Nephron (organoid): ENCODE measurements around the gene JAK2.

ENCODE experiments used
- H3K27ac Mint-ChIP-seq, 3 experiments: 2 replicates each; pipeline ENCODE4 v1.8.0; 2020; ENCODE audit warnings: mixed read lengths in 3 of 3, mild to moderate bottlenecking in 2 of 3, moderate library complexity in 1 of 3
- H3K27me3 Mint-ChIP-seq: 2 replicates; pipeline ENCODE4 v1.8.0; 2021; ENCODE audit warnings: low read depth, mild to moderate bottlenecking, moderate library complexity, mixed read lengths
- H3K36me3 Mint-ChIP-seq: 2 replicates; pipeline ENCODE4 v1.8.0; 2020; ENCODE audit warnings: low read depth, mixed read lengths
- H3K4me1 Mint-ChIP-seq: 2 replicates; pipeline ENCODE4 v1.8.0; 2020; ENCODE audit warnings: mixed read lengths
- H3K4me3 Mint-ChIP-seq, 3 experiments: 2 replicates each; pipeline ENCODE4 v1.8.0; 2020; ENCODE audit warnings: mild to moderate bottlenecking in 3 of 3, mixed read lengths in 3 of 3, moderate library complexity in 2 of 3
- H3K9me3 Mint-ChIP-seq: 2 replicates; pipeline ENCODE4 v1.8.0; 2020; ENCODE audit warnings: mixed read lengths
- CTCF ChIP-seq, 3 experiments: fragments of 200-600 bp; sonication (generic); IDR thresholded peaks; one replicate each; pipeline ENCODE4 v1.5.0; 2021; ENCODE audit warnings: antibody characterized with exemption in 3 of 3; ENCODE audit not compliant: unreplicated experiment in 3 of 3

JAK2 gene

DNA sequence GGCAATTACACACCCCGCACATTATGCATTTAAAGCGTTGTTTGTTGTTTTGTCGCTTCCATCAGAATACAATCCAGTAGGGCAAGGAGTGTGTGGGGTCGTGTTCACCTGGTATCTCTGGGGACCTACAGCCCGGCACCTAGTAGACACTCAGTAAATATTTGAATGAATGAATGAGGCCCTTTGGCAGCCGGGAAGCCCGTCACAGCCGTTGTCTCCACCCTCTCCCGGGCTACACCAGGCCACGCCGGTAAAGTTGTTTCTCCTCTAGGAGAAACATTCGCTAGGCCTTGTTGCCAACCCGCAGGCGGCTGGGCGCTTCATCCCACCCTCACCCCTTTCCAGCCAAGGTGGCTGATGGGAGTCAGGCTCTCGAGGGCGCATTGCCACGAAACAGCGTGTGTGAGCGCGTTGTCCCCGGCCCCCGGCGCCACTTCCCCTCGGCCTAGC is 876 bp upstream of the JAK2 start:
- H3K36me3 Mint-ChIP-seq, result no peaks in the 10 kb centered on the region
- H3K4me1 Mint-ChIP-seq, result peaks cover 38% of the 10 kb centered on the region
- TF ChIP-seq CTCF (IDR thresholded peaks at IDR 0.05; ENCODE audit: unreplicated experiment in 3 of 3), result no peak
- H3K27ac Mint-ChIP-seq, result peak overlapping the region; percentile 89 to 99 (median 99)
- no peaks in the 10 kb centered on the region for H3K9me3 Mint-ChIP-seq
- peak overlapping the region; percentile 84 to 96 (median 90) for H3K4me3 Mint-ChIP-seq
- H3K27me3 Mint-ChIP-seq, result no peaks in the 10 kb centered on the region

- Mint-ChIP-seq H3K4me1 (peaks cover 31% of the 10 kb centered on the region), H3K4me3 (peak overlapping the region; percentile 84 to 96 (median 90)), H3K27ac (peak overlapping the region; percentile 89 to 99 (median 93)), H3K36me3 (no peaks in the 10 kb centered on the region), H3K9me3 (no peaks in the 10 kb centered on the region), H3K27me3 (no peaks in the 10 kb centered on the region)
- no peak for TF ChIP-seq CTCF (IDR thresholded peaks at IDR 0.05; ENCODE audit: unreplicated experiment in 3 of 3)
These were observed 554 bp downstream of the JAK2 start for GRCh38 chr9:4985386-4986266.

DNA sequence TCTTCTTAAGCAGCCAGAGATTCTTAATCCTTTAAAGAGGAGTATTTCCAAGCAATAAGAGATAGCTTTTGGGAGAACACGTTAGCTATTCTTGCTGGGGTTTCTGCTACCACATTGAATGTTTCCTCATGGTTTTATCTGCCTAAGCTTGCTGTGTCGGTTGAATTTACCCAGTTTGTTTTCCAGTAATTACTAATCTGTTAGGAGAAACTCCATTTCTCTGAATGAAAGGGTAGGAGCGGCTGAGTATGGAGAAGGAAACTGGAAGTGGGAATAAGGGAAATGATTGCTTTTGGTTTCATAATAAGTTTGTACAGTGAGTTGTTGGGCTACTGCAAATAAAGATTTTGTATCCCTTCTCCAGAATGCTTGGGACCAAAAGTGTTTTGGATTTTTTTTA is 1.2 kb downstream of the JAK2 start:
- TF ChIP-seq CTCF (IDR thresholded peaks at IDR 0.05; ENCODE audit: unreplicated experiment in 3 of 3), result no peak
- Mint-ChIP-seq H3K4me3 (peak overlapping the region; percentile 84 to 90 (median 90)), H3K27me3 (no peaks in the 10 kb centered on the region), H3K36me3 (no peaks in the 10 kb centered on the region), H3K9me3 (no peaks in the 10 kb centered on the region), H3K4me1 (peaks cover 31% of the 10 kb centered on the region), H3K27ac (peak overlapping the region; percentile 89 to 93 (median 90))

DNA sequence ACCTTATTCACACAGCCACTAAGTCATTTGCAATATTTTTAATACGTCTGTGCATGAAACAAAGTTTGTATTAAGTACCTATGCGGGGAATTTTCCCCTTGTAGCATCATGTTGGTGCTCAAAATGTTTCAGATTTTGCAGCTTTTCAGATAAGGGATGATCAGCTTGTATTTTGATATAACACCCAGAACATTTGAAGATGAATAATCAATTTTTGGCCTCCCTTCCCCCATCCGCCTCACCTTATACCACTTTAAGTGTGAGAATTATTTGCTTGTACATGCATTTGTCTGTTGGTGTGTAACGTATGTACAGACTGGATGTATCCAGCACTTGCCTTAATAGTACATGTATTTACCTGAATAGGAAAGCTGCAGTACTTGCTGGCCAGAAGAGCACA is 1.7 kb downstream of the JAK2 start:
- peaks cover 3% of the 10 kb centered on the region for H3K36me3 Mint-ChIP-seq
- peak overlapping the region in 1 of 3 experiments; percentile 89 for H3K27ac Mint-ChIP-seq
- H3K4me3 Mint-ChIP-seq, result peak overlapping the region in 1 of 3 experiments; percentile 90
- no peaks in the 10 kb centered on the region for H3K27me3 Mint-ChIP-seq
- H3K9me3 Mint-ChIP-seq, result peaks cover 2% of the 10 kb centered on the region
- no peak for TF ChIP-seq CTCF (IDR thresholded peaks at IDR 0.05; ENCODE audit: unreplicated experiment in 3 of 3)
- peaks cover 28% of the 10 kb centered on the region for H3K4me1 Mint-ChIP-seq

GRCh38 chr9:4987961-4988421 is 2.9 kb downstream of the JAK2 start:
- peak; percentile 62 to 64 (median 63) for TF ChIP-seq CTCF (IDR thresholded peaks at IDR 0.05; ENCODE audit: unreplicated experiment in 3 of 3)
- Mint-ChIP-seq H3K27ac (no peak overlapping the region), H3K4me3 (no peak overlapping the region), H3K36me3 (peaks cover 15% of the 10 kb centered on the region), H3K27me3 (no peaks in the 10 kb centered on the region), H3K4me1 (peaks cover 22% of the 10 kb centered on the region), H3K9me3 (peaks cover 6% of the 10 kb centered on the region)
